ENCODE data around the gene YIPF7.

- TF ChIP-seq CTCF (IDR thresholded peaks at IDR 0.05) (no peak), NFYB (CRISPR knock-in tag; conservative IDR thresholded peaks at IDR 0.05; ENCODE audit: low read depth) (no peak), ZBTB21 (CRISPR knock-in tag; IDR thresholded peaks at IDR 0.05; ENCODE audit: borderline replicate concordance) (no peak)
- TF ChIP-seq, protein P1, sequence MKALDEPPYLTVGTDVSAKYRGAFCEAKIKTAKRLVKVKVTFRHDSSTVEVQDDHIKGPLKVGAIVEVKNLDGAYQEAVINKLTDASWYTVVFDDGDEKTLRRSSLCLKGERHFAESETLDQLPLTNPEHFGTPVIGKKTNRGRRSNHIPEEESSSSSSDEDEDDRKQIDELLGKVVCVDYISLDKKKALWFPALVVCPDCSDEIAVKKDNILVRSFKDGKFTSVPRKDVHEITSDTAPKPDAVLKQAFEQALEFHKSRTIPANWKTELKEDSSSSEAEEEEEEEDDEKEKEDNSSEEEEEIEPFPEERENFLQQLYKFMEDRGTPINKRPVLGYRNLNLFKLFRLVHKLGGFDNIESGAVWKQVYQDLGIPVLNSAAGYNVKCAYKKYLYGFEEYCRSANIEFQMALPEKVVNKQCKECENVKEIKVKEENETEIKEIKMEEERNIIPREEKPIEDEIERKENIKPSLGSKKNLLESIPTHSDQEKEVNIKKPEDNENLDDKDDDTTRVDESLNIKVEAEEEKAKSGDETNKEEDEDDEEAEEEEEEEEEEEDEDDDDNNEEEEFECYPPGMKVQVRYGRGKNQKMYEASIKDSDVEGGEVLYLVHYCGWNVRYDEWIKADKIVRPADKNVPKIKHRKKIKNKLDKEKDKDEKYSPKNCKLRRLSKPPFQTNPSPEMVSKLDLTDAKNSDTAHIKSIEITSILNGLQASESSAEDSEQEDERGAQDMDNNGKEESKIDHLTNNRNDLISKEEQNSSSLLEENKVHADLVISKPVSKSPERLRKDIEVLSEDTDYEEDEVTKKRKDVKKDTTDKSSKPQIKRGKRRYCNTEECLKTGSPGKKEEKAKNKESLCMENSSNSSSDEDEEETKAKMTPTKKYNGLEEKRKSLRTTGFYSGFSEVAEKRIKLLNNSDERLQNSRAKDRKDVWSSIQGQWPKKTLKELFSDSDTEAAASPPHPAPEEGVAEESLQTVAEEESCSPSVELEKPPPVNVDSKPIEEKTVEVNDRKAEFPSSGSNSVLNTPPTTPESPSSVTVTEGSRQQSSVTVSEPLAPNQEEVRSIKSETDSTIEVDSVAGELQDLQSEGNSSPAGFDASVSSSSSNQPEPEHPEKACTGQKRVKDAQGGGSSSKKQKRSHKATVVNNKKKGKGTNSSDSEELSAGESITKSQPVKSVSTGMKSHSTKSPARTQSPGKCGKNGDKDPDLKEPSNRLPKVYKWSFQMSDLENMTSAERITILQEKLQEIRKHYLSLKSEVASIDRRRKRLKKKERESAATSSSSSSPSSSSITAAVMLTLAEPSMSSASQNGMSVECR (CRISPR knock-in tag; IDR thresholded peaks at IDR 0.05; ENCODE audit: borderline replicate concordance), result no peak
Observed at GRCh38 chr4:44668526-44668925, 17.1 kb upstream of the YIPF7 start.
